Upper lobe of left lung (tissue), 4 donors: Measurements from ENCODE around the gene KCNG1.

ENCODE experiments used
- POLR2A ChIP-seq, 4 donors: fragments of 450-650 bp; IDR thresholded peaks; one replicate each; pipeline ENCODE4 v1.5.1; 2016 to 2017; ENCODE audit warnings: antibody characterized with exemption in 4 of 4, mild to moderate bottlenecking in 2 of 4
- POLR2AphosphoS5 ChIP-seq, 2 donors: sonication (generic); formaldehyde crosslinking; IDR thresholded peaks; one replicate each; pipeline ENCODE4 v1.5.1; 2017; ENCODE audit warnings: antibody characterized with exemption in 2 of 2
- TF ChIP-seq, protein P1 (sequence below), 6 experiments: fragments of 450-650 bp in 4 of 6; fragments of 200-600 bp in 2 of 6; sonication (generic) in 2 of 6; IDR thresholded peaks; one replicate each; pipeline ENCODE4 v1.5.1; 2016 to 2019; ENCODE audit warnings: antibody characterized with exemption in 6 of 6

DNA sequence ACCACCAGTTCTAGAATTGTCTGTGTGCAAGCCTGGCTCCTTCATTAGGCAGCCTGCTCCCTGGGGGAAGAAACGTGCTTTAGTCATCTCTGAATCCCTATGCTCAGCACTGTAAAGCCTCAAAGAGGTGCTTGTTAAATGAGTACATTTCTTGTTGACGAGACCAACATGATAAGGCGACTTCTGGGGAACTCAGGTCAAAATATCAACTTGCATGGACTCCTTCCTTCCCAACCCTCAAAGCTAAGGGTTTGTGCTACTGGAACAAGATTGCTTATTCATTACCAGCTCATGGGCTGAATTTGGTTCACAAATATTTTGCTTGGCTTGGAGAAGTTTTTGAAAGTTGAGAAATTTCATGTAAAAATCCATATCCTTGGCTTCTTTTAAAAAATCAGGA is 10.6 kb downstream of the KCNG1 start:
- TF ChIP-seq POLR2A (IDR thresholded peaks at IDR 0.05), result no peak
- TF ChIP-seq, protein P1, sequence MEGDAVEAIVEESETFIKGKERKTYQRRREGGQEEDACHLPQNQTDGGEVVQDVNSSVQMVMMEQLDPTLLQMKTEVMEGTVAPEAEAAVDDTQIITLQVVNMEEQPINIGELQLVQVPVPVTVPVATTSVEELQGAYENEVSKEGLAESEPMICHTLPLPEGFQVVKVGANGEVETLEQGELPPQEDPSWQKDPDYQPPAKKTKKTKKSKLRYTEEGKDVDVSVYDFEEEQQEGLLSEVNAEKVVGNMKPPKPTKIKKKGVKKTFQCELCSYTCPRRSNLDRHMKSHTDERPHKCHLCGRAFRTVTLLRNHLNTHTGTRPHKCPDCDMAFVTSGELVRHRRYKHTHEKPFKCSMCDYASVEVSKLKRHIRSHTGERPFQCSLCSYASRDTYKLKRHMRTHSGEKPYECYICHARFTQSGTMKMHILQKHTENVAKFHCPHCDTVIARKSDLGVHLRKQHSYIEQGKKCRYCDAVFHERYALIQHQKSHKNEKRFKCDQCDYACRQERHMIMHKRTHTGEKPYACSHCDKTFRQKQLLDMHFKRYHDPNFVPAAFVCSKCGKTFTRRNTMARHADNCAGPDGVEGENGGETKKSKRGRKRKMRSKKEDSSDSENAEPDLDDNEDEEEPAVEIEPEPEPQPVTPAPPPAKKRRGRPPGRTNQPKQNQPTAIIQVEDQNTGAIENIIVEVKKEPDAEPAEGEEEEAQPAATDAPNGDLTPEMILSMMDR (IDR thresholded peaks at IDR 0.05), result no peak
- no peak for TF ChIP-seq POLR2AphosphoS5 (IDR thresholded peaks at IDR 0.05)
